ENCODE results near the gene PKD1.

- TF ChIP-seq CTCF (conservative IDR thresholded peaks at IDR 0.05; ENCODE audit: low read depth, low read length): no peak
- TF ChIP-seq EZH2phosphoT487 (IDR thresholded peaks at IDR 0.05; ENCODE audit: borderline replicate concordance, low read length): no peak
Measured at GRCh38 chr16:2061526-2061925, 74.2 kb downstream of the PKD1 start.
